ENCODE data around the gene WTAP. TPM values are rescaled to one million over a fixed set of nuclear protein-coding genes. Genes with fewer than 3 reads are reported as not detected.

WTAP gene
- total RNA-seq, 4 donors from 2014 or later, result 65.0 to 105 (median 88.5) TPM

DNA sequence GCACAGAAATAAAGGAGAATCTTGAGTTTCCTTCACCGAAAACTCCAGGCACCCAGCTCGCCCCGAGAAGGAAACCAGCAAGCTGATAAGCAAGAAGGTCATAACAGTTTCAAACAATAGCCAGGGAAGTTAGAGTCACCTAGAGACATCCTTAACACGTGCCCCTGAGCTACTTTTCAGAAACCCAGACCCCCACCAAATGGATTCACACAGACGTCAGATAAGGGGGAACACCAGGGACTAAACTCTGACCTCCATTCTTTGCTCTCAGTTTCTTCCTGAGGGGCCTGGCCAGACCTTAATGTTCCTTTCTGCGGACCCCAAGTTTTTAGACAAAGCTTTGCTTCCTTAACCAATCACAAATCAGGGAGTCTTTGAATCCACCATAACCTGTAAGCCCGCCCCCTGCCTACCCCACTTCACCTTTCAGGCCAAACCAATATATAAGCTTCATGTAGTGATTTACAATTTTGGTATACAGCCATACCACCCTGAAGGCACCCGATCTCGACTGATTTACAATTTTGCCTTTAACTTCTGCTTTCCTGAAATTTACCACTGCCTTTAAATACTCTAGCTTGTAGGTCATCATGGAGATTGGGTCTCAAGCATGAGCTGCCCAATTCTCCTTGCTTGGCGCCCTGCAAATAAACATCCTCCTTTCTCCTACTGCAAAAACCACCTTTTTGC is 46.0 kb upstream of the WTAP start:
- Histone ChIP-seq H3K36me3 (peaks cover 0 to 67% (median 0%) of the 10 kb centered on the region in 3 donors), H3K27ac (no peak overlapping the region), H3K27me3 (no peaks in the 10 kb centered on the region), H3K4me3 (no peak overlapping the region), H3K4me1 (no peaks in the 10 kb centered on the region), H3K9me3 (no peaks in the 10 kb centered on the region)
- TF ChIP-seq POLR2A (IDR thresholded peaks at IDR 0.05), result no peak
- TF ChIP-seq, protein P1, sequence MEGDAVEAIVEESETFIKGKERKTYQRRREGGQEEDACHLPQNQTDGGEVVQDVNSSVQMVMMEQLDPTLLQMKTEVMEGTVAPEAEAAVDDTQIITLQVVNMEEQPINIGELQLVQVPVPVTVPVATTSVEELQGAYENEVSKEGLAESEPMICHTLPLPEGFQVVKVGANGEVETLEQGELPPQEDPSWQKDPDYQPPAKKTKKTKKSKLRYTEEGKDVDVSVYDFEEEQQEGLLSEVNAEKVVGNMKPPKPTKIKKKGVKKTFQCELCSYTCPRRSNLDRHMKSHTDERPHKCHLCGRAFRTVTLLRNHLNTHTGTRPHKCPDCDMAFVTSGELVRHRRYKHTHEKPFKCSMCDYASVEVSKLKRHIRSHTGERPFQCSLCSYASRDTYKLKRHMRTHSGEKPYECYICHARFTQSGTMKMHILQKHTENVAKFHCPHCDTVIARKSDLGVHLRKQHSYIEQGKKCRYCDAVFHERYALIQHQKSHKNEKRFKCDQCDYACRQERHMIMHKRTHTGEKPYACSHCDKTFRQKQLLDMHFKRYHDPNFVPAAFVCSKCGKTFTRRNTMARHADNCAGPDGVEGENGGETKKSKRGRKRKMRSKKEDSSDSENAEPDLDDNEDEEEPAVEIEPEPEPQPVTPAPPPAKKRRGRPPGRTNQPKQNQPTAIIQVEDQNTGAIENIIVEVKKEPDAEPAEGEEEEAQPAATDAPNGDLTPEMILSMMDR (IDR thresholded peaks at IDR 0.05), result no peak
- no peak for DNase-seq

DNA sequence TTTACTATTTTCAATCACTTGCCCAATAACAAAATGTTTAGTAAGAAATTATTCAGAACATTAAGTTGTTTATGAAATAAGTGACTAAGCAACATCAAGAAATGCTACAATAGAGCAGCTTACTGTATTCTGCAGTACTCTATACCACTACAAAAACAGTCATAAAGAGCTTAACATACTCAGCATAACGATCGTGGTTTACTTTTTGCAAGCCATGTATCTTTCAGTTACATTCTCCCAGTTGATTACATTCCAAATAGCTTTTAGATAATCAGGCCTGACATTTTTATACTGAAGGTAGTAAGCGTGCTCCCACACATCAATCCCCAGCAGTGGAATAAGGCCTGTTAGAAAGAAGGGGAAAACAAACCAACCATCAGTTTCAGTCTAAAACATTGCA is 45.0 kb upstream of the WTAP start:
- TF ChIP-seq, protein P1 (IDR thresholded peaks at IDR 0.05), result no peak
- TF ChIP-seq POLR2A (IDR thresholded peaks at IDR 0.05), result no peak
- no peaks in the 10 kb centered on the region for H3K27me3 ChIP-seq
- no peak overlapping the region for H3K4me3 ChIP-seq
- H3K36me3 ChIP-seq, result peaks cover 0 to 77% (median 0%) of the 10 kb centered on the region in 3 donors
- no peaks in the 10 kb centered on the region for H3K4me1 ChIP-seq
- DNase-seq, result no peak
- no peaks in the 10 kb centered on the region for H3K9me3 ChIP-seq
- H3K27ac ChIP-seq, result no peak overlapping the region

- no peaks in the 10 kb centered on the region for H3K27me3 ChIP-seq
- no peak overlapping the region for H3K4me3 ChIP-seq
- H3K36me3 ChIP-seq, result peaks cover 0 to 77% (median 0%) of the 10 kb centered on the region in 3 donors
- TF ChIP-seq, protein P1 (IDR thresholded peaks at IDR 0.05), result no peak
- TF ChIP-seq POLR2A (IDR thresholded peaks at IDR 0.05), result no peak
- H3K27ac ChIP-seq, result no peak overlapping the region
- DNase-seq, result no peak
- no peaks in the 10 kb centered on the region for H3K4me1 ChIP-seq
- H3K9me3 ChIP-seq, result no peaks in the 10 kb centered on the region
Observed at GRCh38 chr6:159682810-159683209, 44.5 kb upstream of the WTAP start.

GRCh38 chr6:159684013-159684304 is 43.3 kb upstream of the WTAP start:
- Histone ChIP-seq H3K27me3 (no peaks in the 10 kb centered on the region), H3K9me3 (no peaks in the 10 kb centered on the region), H3K27ac (no peak overlapping the region), H3K4me3 (no peak overlapping the region), H3K36me3 (peaks cover 0 to 77% (median 0%) of the 10 kb centered on the region in 3 donors), H3K4me1 (peaks cover 0 to 4% (median 0%) of the 10 kb centered on the region in 4 donors)
- TF ChIP-seq, protein P1 (IDR thresholded peaks at IDR 0.05), result no peak
- no peak for TF ChIP-seq POLR2A (IDR thresholded peaks at IDR 0.05)
- no peak for DNase-seq

DNA sequence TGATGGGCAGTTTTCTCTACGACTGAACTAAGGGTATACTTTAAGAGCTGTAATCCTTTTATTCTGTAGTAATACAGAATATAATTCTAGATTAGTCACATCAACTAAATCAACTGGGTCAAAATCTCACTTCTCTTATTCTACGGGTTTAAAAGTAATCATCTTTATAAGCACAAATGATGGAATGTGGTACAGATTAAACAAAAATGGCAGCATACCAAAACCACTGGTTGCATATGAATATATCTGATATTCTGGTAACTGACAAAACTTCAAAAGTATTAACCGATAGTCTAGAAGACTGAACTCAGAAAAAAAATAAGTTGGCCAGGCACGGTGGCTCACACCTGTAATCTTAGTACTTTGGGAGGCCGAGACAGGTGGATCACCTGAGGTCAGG is 41.3 kb upstream of the WTAP start:
- no peak overlapping the region for H3K27ac ChIP-seq
- H3K36me3 ChIP-seq, result peaks cover 0 to 82% (median 0%) of the 10 kb centered on the region in 3 donors
- no peak for DNase-seq
- no peak overlapping the region for H3K4me3 ChIP-seq
- no peak for TF ChIP-seq POLR2A (IDR thresholded peaks at IDR 0.05)
- TF ChIP-seq, protein P1 (IDR thresholded peaks at IDR 0.05), result no peak
- peaks cover 0 to 13% (median 0%) of the 10 kb centered on the region in 4 donors for H3K4me1 ChIP-seq
- no peaks in the 10 kb centered on the region for H3K9me3 ChIP-seq
- H3K27me3 ChIP-seq, result no peaks in the 10 kb centered on the region

All from Peyer's patch (tissue), 4 donors.